ENCODE measurements around the gene PPARG. TPM values are rescaled to one million over a fixed set of nuclear protein-coding genes. Genes with fewer than 3 reads are reported as not detected.

The PPARG gene
- total and polyA plus RNA-seq, 5 donors = 10.4 to 18.9 (median 15.3) TPM

DNA sequence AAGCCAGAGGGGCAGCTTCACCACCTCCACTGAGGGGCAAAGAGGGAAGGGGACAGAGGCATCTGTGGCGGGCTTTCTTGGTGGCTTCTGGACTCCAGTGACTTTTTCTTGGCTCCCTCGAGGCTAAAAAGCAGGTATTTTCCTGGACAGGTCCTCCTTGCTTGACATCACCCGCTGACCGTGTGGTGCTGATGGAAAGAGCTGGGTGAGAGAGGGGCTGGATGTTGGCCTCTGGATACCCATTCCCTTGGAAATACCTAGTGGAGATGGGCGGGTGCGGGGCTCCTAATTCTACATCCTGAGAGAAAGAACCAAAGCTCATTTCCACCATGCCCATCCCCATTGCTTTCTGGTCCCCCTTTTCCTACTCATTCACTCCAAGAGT is 148.3 kb downstream of the PPARG start:
- intact Hi-C loops (cut with DNase I) = no loop called here
- ATAC-seq (no peak), DNase-seq (no peak)
- Histone ChIP-seq H3K27me3 (ENCODE audit: control insufficient read depth, insufficient read depth) (no peaks in the 10 kb centered on the region), H3K4me3 (ENCODE audit: low read length) (no peak overlapping the region), H3K4me1 (ENCODE audit: control insufficient read depth, insufficient read depth, low read length) (peaks cover 16% of the 10 kb centered on the region), H3K27ac (ENCODE audit: low read length) (peak overlapping the region; percentile 23), H3K9me3 (ENCODE audit: control insufficient read depth, low read length) (no peaks in the 10 kb centered on the region)
- WGBS = 96% methylated on average over 6 of the region's 6 CpGs

DNA sequence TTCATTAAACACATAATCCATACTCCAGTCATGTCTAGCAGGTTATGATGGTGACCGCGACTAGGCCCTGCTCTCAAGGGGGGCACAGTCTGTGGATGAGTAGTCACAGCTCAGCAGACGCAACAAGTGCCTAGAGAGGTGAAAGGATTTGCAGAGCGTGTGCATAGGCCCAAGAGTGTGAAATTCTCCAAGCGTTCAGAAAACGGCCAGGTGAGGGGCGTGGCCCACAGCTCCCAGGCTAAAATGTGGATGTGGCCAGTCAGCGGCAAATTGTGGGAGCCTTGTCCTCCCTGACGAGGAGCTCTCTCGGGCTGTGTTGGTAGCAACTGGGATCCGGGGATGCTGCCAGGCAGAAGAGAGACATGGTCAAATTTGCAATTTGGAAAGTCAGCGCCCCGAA is 149.0 kb downstream of the PPARG start:
- no peak overlapping the region for H3K27ac ChIP-seq (ENCODE audit: low read length)
- DNase-seq = no peak
- H3K4me3 ChIP-seq (ENCODE audit: low read length) = no peak overlapping the region
- peaks cover 16% of the 10 kb centered on the region for H3K4me1 ChIP-seq (ENCODE audit: control insufficient read depth, insufficient read depth, low read length)
- intact Hi-C loops (cut with DNase I) = no loop called here
- no peak for ATAC-seq
- WGBS = 93% methylated on average over 13 of the region's 13 CpGs
- no peaks in the 10 kb centered on the region for H3K27me3 ChIP-seq (ENCODE audit: control insufficient read depth, insufficient read depth)
- H3K9me3 ChIP-seq (ENCODE audit: control insufficient read depth, low read length) = no peaks in the 10 kb centered on the region

DNA sequence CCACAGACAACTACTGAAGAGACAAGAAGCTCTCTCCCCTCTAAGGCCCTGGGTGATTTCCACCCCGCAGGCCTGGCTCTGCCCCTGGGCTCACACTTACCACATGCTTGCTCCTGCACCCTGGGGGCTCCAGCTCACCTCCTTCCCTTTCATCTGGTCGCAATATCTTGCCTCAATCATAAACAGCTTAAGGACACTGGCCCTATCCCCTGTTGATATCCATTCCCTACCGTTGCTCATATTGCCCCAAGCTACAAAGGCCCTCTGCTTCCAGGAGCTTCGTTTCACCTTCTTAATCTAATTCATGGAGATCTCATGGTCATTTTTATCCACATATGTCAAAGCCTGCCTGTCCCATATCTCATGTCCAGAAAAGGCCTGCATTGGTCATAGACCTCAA is 149.4 kb downstream of the PPARG start:
- Histone ChIP-seq H3K27ac (ENCODE audit: low read length) (no peak overlapping the region), H3K4me3 (ENCODE audit: low read length) (no peak overlapping the region), H3K27me3 (ENCODE audit: control insufficient read depth, insufficient read depth) (no peaks in the 10 kb centered on the region), H3K9me3 (ENCODE audit: control insufficient read depth, low read length) (no peaks in the 10 kb centered on the region), H3K4me1 (ENCODE audit: control insufficient read depth, insufficient read depth, low read length) (peaks cover 16% of the 10 kb centered on the region)
- 89% methylated on average over 4 of the region's 4 CpGs for WGBS
- ATAC-seq = no peak
- intact Hi-C loops (cut with DNase I) = no loop called here
- no peak for DNase-seq

- DNase-seq (no peak), ATAC-seq (no peak)
- intact Hi-C loops (cut with DNase I) = no loop called here
- WGBS = 76% methylated on average over 11 of the region's 11 CpGs
- H3K27ac ChIP-seq (ENCODE audit: low read length) = no peak overlapping the region
- H3K4me3 ChIP-seq (ENCODE audit: low read length) = no peak overlapping the region
- peaks cover 16% of the 10 kb centered on the region for H3K4me1 ChIP-seq (ENCODE audit: control insufficient read depth, insufficient read depth, low read length)
- no peaks in the 10 kb centered on the region for H3K27me3 ChIP-seq (ENCODE audit: control insufficient read depth, insufficient read depth)
- H3K9me3 ChIP-seq (ENCODE audit: control insufficient read depth, low read length) = no peaks in the 10 kb centered on the region
These were observed 150.5 kb downstream of the PPARG start for GRCh38 chr3:12439161-12439940.

- Histone ChIP-seq H3K27ac (ENCODE audit: low read length) (peak overlapping the region; percentile 73), H3K9me3 (ENCODE audit: control insufficient read depth, low read length) (no peaks in the 10 kb centered on the region), H3K27me3 (ENCODE audit: control insufficient read depth, insufficient read depth) (no peaks in the 10 kb centered on the region), H3K4me1 (ENCODE audit: control insufficient read depth, insufficient read depth, low read length) (peaks cover 16% of the 10 kb centered on the region), H3K4me3 (ENCODE audit: low read length) (no peak overlapping the region)
- intact Hi-C loops (cut with DNase I) = no loop called here
- ATAC-seq = peak; percentile 88 to 89
- DNase-seq = peak; percentile 90 to 95 (median 94)
- WGBS = 25% methylated on average over 21 of the region's 21 CpGs
These were observed 152.3 kb downstream of the PPARG start for GRCh38 chr3:12440927-12441714.

GRCh38 chr3:12442654-12443501 is 154.0 kb downstream of the PPARG start:
- H3K27me3 ChIP-seq (ENCODE audit: control insufficient read depth, insufficient read depth) = no peaks in the 10 kb centered on the region
- peak; percentile 5 to 30 for ATAC-seq
- intact Hi-C loops (cut with DNase I) = no loop called here
- DNase-seq = peak in 2 of 3 donors; percentile 58 to 68
- peak overlapping the region; percentile 32 for H3K27ac ChIP-seq (ENCODE audit: low read length)
- no peaks in the 10 kb centered on the region for H3K9me3 ChIP-seq (ENCODE audit: control insufficient read depth, low read length)
- peaks cover 11% of the 10 kb centered on the region for H3K4me1 ChIP-seq (ENCODE audit: control insufficient read depth, insufficient read depth, low read length)
- no peak overlapping the region for H3K4me3 ChIP-seq (ENCODE audit: low read length)
- WGBS = 55% methylated on average over 20 of the region's 20 CpGs

GRCh38 chr3:12443781-12444522 is 155.1 kb downstream of the PPARG start:
- no peak overlapping the region for H3K4me3 ChIP-seq (ENCODE audit: low read length)
- intact Hi-C loops (cut with DNase I) = no loop called here
- DNase-seq = no peak
- no peaks in the 10 kb centered on the region for H3K9me3 ChIP-seq (ENCODE audit: control insufficient read depth, low read length)
- 94% methylated on average over 10 of the region's 10 CpGs for WGBS
- ATAC-seq = no peak
- H3K27me3 ChIP-seq (ENCODE audit: control insufficient read depth, insufficient read depth) = no peaks in the 10 kb centered on the region
- peaks cover 11% of the 10 kb centered on the region for H3K4me1 ChIP-seq (ENCODE audit: control insufficient read depth, insufficient read depth, low read length)
- peak overlapping the region; percentile 20 for H3K27ac ChIP-seq (ENCODE audit: low read length)

DNA sequence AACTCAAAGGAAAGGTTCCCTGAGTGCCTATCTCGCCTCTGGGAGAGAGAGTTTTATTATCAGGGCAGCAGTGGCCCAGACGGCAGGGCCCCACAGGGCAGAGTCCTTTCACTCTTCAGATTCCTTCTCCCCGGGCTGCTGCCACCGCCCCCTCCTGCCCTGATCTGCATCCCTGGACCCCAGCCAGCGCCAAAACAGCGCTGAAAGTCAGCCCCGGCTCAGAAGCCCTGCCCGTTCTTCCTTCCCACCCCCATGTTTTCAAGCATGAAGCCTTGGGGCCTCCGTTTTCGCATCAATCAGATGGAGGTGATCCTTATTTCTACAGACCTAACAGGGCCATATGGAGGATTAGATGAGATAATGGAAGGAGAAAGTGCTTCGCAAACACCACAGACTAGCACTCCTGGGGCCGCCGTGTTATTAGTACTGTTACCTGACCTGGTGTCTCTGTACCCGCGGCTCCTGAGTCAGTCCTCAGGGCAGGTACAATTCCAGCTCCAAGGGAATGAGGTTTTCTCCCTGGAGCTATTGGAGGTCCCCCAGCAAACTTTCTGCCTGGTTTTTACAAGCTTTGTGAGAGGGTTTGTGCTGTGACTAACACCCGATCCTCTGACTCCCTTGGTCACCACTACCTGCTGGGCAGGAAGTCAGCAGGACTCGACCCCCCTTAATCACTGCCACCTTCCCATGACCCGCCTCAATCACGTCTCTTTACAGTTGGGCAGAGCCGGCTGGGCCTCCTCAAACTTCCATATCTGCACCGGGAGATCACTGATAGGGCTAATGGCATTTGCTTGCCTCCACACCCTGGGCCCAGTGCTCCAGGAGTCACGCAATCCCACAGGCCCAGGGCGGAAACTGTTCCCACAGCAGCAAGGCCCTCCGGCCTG is 156.0 kb downstream of the PPARG start:
- intact Hi-C loops (cut with DNase I) = no loop called here
- peaks cover 11% of the 10 kb centered on the region for H3K4me1 ChIP-seq (ENCODE audit: control insufficient read depth, insufficient read depth, low read length)
- peak overlapping the region; percentile 20 for H3K27ac ChIP-seq (ENCODE audit: low read length)
- 64% methylated on average over 24 of the region's 24 CpGs for WGBS
- peak in 1 of 2 donors; percentile 34 for ATAC-seq
- no peaks in the 10 kb centered on the region for H3K9me3 ChIP-seq (ENCODE audit: control insufficient read depth, low read length)
- no peak overlapping the region for H3K4me3 ChIP-seq (ENCODE audit: low read length)
- DNase-seq = peak in 2 of 3 donors; percentile 66 to 74
- no peaks in the 10 kb centered on the region for H3K27me3 ChIP-seq (ENCODE audit: control insufficient read depth, insufficient read depth)

DNA sequence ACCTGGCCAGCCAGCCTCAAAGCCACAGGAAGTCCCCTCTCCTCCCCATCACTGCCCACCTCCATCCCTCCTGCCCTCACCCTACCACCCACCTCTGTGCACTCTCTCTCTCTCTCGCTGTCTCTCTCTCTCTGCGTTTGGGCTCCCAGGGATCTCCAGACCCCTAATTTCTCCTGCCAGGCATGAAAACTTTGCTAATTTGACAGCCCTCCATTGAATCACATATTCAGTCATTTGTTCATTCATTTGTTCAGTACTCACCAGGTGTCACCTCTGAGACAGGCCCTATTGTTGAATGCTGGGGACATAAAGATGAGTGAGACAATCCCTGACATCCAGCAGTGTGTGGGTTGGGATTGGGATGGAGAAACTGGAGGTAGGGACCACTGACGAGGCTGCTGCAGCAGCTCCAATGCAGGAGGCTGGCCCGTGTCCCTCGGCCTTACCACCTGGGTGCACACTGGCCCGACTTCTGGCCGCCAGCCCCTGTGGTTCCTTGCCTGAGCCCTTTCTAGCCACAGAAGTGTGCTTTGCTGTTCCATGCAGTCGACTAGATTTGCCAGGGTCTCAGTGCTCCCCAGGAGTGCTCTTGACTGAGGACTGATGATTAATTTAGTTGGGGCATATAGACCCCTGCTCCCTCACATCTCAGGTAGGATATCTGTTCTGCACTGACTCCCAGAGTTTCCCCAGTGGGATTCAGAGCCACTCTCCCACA is 156.8 kb downstream of the PPARG start:
- WGBS = 90% methylated on average over 8 of the region's 8 CpGs
- Histone ChIP-seq H3K4me3 (ENCODE audit: low read length) (no peak overlapping the region), H3K9me3 (ENCODE audit: control insufficient read depth, low read length) (no peaks in the 10 kb centered on the region), H3K27ac (ENCODE audit: low read length) (no peak overlapping the region), H3K4me1 (ENCODE audit: control insufficient read depth, insufficient read depth, low read length) (peaks cover 6% of the 10 kb centered on the region), H3K27me3 (ENCODE audit: control insufficient read depth, insufficient read depth) (no peaks in the 10 kb centered on the region)
- no peak for DNase-seq
- intact Hi-C loops (cut with DNase I) = no loop called here
- ATAC-seq = no peak
